ENCODE results near the gene TIMELESS. TPM values are rescaled to one million over a fixed set of nuclear protein-coding genes. Genes with fewer than 3 reads are reported as not detected.
A peak's percentile ranks its signal among the peaks of the same experiment; 100 is the strongest.

The TIMELESS gene
- total RNA-seq, 2 donors from 2014 or later: 64.5 to 85.3 TPM

GRCh38 chr12:56434828-56435227, 14.4 kb downstream of the TIMELESS start:
- Mint-ChIP-seq H3K4me1 (peaks cover 4% of the 10 kb centered on the region), H3K27me3 (ENCODE audit: insufficient read depth) (no peaks in the 10 kb centered on the region), H3K4me3 (no peak overlapping the region), H3K9me3 (no peaks in the 10 kb centered on the region), H3K27ac (no peak overlapping the region), H3K36me3 (ENCODE audit: low read depth) (peaks cover 35% of the 10 kb centered on the region)
- 87 to 95% methylated on average over 5 to 6 of the region's 6 CpGs for WGBS, 2 experiments (ENCODE audit: insufficient coverage in 1 of 2, insufficient read length in 1 of 2)
- Histone ChIP-seq H3K9ac (ENCODE audit: extremely low read depth, low read length, poor library complexity, severe bottlenecking) (no peak overlapping the region), H3K4me1 (ENCODE audit: control insufficient read depth, insufficient read depth, low read length) (no peaks in the 10 kb centered on the region), H3K9me3 (ENCODE audit: control insufficient read depth, low read length) (no peaks in the 10 kb centered on the region), H3K4me3 (ENCODE audit: low read length) (no peak overlapping the region), H3K27ac (ENCODE audit: low read depth, low read length) (no peak overlapping the region), H3K36me3 (ENCODE audit: control insufficient read depth, insufficient read depth, low read length) (peaks cover 22% of the 10 kb centered on the region), H3K27me3 (ENCODE audit: control insufficient read depth, insufficient read depth, low read length, poor library complexity, severe bottlenecking) (no peaks in the 10 kb centered on the region)
- no peak for TF ChIP-seq CTCF (conservative IDR thresholded peaks at IDR 0.05)
- DNase-seq: no peak

GRCh38 chr12:56431850-56432249, 17.4 kb downstream of the TIMELESS start:
- H3K36me3 Mint-ChIP-seq (ENCODE audit: low read depth): peaks cover 55% of the 10 kb centered on the region
- no peaks in the 10 kb centered on the region for H3K9me3 Mint-ChIP-seq
- no peak overlapping the region for H3K27ac ChIP-seq (ENCODE audit: low read depth, low read length)
- WGBS, 2 experiments (ENCODE audit: insufficient coverage in 1 of 2, insufficient read length in 1 of 2): no CpG with 5 or more reads among the region's 3 CpGs
- DNase-seq: no peak
- no peaks in the 10 kb centered on the region for H3K27me3 ChIP-seq (ENCODE audit: control insufficient read depth, insufficient read depth, low read length, poor library complexity, severe bottlenecking)
- no peaks in the 10 kb centered on the region for H3K9me3 ChIP-seq (ENCODE audit: control insufficient read depth, low read length)
- no peak for TF ChIP-seq CTCF (conservative IDR thresholded peaks at IDR 0.05)
- H3K9ac ChIP-seq (ENCODE audit: extremely low read depth, low read length, poor library complexity, severe bottlenecking): no peak overlapping the region
- H3K4me1 ChIP-seq (ENCODE audit: control insufficient read depth, insufficient read depth, low read length): no peaks in the 10 kb centered on the region
- H3K36me3 ChIP-seq (ENCODE audit: control insufficient read depth, insufficient read depth, low read length): peaks cover 39% of the 10 kb centered on the region
- no peaks in the 10 kb centered on the region for H3K4me1 Mint-ChIP-seq
- no peaks in the 10 kb centered on the region for H3K27me3 Mint-ChIP-seq (ENCODE audit: insufficient read depth)
- H3K27ac Mint-ChIP-seq: no peak overlapping the region
- H3K4me3 ChIP-seq (ENCODE audit: low read length): no peak overlapping the region
- H3K4me3 Mint-ChIP-seq: no peak overlapping the region

GRCh38 chr12:56431288-56431687, 17.9 kb downstream of the TIMELESS start:
- Mint-ChIP-seq H3K27me3 (ENCODE audit: insufficient read depth) (no peaks in the 10 kb centered on the region), H3K36me3 (ENCODE audit: low read depth) (peaks cover 56% of the 10 kb centered on the region), H3K4me1 (no peaks in the 10 kb centered on the region), H3K27ac (peak overlapping the region; percentile 12), H3K4me3 (no peak overlapping the region), H3K9me3 (no peaks in the 10 kb centered on the region)
- 94 to 98% methylated on average over 10 to 11 of the region's 11 CpGs for WGBS, 2 experiments (ENCODE audit: insufficient coverage in 1 of 2, insufficient read length in 1 of 2)
- H3K9me3 ChIP-seq (ENCODE audit: control insufficient read depth, low read length): no peaks in the 10 kb centered on the region
- H3K36me3 ChIP-seq (ENCODE audit: control insufficient read depth, insufficient read depth, low read length): peaks cover 39% of the 10 kb centered on the region
- TF ChIP-seq CTCF (conservative IDR thresholded peaks at IDR 0.05): no peak
- no peak overlapping the region for H3K9ac ChIP-seq (ENCODE audit: extremely low read depth, low read length, poor library complexity, severe bottlenecking)
- DNase-seq: no peak
- H3K4me1 ChIP-seq (ENCODE audit: control insufficient read depth, insufficient read depth, low read length): no peaks in the 10 kb centered on the region
- no peaks in the 10 kb centered on the region for H3K27me3 ChIP-seq (ENCODE audit: control insufficient read depth, insufficient read depth, low read length, poor library complexity, severe bottlenecking)
- no peak overlapping the region for H3K4me3 ChIP-seq (ENCODE audit: low read length)
- H3K27ac ChIP-seq (ENCODE audit: low read depth, low read length): no peak overlapping the region

Measured in endodermal cell (in vitro differentiated cells).